Prostate gland (tissue), 2 donors: ENCODE data around the gene CCDC91.

Experiments
- POLR2AphosphoS5 ChIP-seq: sonication (generic); formaldehyde crosslinking; IDR thresholded peaks from one replicate; pipeline ENCODE4 v1.6.1; 2017; ENCODE audit warnings: antibody characterized with exemption
- TF ChIP-seq, protein P1 (sequence below), 4 experiments: fragments of 200-600 bp in 2 of 4; fragments of 450-650 bp in 2 of 4; sonication (generic) in 2 of 4; IDR thresholded peaks; 1 replicate in 3 of 4; 2 replicates in 1 of 4; pipeline ENCODE4 v1.5.1; 2016 to 2019; ENCODE audit warnings: antibody characterized with exemption in 4 of 4, mild to moderate bottlenecking in 2 of 4, moderate library complexity in 2 of 4

DNA sequence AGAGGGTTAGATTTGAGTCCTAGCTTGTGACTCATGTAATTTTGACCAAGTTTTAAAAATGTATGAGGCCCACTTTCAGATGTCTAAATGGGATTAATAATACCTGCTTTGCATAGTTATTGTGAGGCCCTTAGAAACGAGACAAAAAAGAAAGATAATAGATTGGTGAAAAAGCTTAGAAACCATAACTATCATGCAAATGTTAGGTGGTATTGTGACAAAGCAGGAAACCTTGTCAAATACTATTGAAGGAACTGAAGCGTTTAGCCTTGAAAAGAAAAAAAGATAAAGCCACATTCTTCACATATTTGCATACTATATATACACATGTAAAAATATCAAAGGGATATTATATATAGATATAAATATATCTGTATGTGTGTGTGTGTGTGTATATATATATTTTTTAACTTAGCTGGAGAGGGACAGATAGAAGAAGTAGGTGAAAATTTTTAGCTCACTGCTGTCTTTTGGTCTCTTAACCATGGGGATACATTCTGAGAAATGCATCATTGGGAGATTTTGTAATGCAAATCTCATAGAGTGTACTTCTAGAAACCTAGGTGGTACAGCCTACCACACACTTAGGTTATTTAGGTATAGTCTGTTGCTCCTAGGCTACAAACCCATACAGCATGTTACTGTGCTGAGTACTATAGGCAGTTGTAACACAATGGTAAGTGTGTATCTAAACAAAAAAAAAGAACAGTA, 270.3 kb downstream of the CCDC91 start:
- TF ChIP-seq, protein P1, sequence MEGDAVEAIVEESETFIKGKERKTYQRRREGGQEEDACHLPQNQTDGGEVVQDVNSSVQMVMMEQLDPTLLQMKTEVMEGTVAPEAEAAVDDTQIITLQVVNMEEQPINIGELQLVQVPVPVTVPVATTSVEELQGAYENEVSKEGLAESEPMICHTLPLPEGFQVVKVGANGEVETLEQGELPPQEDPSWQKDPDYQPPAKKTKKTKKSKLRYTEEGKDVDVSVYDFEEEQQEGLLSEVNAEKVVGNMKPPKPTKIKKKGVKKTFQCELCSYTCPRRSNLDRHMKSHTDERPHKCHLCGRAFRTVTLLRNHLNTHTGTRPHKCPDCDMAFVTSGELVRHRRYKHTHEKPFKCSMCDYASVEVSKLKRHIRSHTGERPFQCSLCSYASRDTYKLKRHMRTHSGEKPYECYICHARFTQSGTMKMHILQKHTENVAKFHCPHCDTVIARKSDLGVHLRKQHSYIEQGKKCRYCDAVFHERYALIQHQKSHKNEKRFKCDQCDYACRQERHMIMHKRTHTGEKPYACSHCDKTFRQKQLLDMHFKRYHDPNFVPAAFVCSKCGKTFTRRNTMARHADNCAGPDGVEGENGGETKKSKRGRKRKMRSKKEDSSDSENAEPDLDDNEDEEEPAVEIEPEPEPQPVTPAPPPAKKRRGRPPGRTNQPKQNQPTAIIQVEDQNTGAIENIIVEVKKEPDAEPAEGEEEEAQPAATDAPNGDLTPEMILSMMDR (IDR thresholded peaks at IDR 0.05): no peak
- TF ChIP-seq POLR2AphosphoS5: no peak
